ENCODE data around the gene DUSP21.

DNA sequence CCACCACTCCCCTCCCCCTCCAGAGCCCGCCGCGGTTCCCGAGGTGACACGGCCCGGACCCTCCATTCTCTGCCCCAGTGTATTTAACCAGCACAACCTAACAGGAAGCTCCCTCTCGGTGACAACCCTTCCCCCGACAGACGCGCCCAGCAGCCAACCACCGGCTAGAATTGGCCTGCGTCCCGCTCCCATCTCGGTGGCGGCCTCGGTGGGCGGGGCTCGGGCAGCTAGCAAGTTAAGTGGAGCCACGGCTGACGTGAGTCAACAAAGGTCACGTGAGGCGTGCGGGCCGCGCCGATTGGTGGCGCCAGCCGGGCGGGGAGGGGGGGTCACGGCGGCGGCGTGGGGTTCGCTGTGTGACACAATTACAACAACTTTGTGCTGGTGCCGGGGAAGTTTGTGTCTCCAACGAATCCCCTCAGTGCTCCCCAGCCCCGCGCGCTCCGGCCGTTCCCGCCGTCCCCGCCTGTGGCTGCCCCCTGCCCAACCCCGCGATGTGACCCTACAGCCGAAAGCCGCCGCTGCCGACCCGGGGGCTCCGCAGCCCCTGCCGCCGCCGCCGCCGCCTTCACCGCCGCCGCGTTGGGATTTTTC is 29.1 kb downstream of the DUSP21 start, which contains the start of gene KDM6A:
- no peak for TF ChIP-seq TOX (CRISPR knock-in tag; IDR thresholded peaks at IDR 0.05; ENCODE audit: borderline replicate concordance)
- no peak for TF ChIP-seq RARB (CRISPR knock-in tag; IDR thresholded peaks at IDR 0.05)
- TF ChIP-seq ZNF8 (CRISPR knock-in tag; IDR thresholded peaks at IDR 0.05) = no peak
